ENCODE data around the gene CEBPB.
"Not testable (repeated sequence)": the region's sequence is repeated elsewhere in the genome, so short reads cannot be mapped to it uniquely, and the experiment has no call there.

The CEBPB gene

DNA sequence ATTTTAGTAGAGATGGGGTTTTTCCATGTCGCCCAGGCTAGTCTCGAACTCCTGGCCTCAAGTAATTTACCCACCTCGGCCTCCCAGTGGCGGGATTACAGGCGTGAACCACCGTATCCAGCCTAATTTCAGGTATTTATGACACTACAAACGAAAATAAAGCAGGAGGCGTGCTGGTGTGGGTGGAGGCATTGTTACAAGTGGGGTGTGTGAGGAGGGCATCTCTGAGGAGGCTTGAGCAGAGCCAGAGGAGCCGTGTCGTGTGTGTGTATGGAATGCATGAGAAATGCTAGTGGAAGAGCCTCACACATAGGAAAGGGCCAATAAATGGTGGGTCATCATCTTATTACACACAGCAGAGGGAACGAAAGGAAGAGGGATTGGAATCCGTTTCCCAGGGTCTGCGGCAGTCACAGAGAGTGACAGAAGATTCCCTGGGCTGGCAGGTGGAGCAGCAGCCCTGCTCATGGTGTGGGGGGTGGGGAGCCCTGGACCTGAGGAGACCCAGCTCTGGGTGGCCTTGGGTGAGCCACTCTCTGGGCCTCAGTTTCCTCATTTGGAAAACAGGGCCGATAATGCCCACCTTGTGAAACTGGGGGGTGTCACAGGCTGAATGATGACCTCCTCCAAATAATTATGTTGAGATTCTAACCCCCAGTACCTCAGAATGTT, 19.9 kb upstream of the CEBPB start:
- no peak for DNase-seq

DNA sequence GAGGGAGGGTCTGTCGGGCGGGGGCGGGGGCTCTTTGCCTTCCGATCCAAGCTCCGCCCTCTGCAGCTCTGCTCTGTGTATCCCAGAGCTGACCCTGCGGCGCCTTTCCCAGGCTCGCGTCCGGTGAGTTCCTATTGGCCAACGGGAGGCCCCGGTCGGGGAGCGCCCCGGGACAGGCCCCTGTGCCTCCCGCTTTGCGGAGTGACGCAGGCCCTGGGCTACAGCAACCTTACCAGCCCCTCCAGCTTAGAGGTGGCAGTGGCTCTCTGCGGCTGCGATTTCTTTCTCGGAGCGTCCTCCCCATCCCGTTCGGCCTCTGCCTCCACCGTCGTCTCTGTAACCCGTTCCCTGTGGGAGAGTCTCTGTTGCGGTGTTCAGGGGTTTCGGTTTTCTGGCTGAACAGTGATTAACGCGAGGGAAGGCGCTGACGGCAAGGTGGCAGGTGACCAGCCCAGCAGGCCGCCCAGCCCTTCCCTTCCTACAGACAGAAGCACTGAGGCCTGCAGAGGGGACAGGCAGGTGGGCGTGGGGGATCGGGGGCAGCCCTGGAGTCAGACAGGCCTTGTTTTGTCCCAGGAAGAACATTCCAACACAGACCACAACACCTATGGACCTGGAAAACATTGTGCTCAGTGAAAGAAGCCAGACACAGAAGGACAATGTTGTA, 18.1 kb upstream of the CEBPB start:
- DNase-seq = peak; percentile 15

DNA sequence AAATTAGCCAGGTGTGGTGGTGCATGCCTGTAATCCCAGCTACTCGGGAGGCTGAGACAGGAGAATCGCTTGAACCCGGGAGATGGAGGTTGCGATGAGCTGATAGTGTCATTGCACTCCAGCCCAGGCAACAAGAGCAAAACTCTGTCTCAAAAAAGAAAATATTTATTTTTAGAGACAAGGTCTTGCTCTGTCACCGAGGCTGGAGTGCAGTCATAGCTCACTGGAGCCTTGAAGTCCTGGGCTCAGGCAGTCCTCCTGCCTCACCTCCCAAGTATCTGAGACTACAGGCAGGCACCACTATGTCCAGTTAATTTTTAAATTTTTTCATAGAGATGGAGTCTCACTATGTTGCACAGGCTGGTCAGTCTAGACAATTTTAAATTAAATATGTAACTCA, 16.2 kb upstream of the CEBPB start:
- DNase-seq = no peak

DNA sequence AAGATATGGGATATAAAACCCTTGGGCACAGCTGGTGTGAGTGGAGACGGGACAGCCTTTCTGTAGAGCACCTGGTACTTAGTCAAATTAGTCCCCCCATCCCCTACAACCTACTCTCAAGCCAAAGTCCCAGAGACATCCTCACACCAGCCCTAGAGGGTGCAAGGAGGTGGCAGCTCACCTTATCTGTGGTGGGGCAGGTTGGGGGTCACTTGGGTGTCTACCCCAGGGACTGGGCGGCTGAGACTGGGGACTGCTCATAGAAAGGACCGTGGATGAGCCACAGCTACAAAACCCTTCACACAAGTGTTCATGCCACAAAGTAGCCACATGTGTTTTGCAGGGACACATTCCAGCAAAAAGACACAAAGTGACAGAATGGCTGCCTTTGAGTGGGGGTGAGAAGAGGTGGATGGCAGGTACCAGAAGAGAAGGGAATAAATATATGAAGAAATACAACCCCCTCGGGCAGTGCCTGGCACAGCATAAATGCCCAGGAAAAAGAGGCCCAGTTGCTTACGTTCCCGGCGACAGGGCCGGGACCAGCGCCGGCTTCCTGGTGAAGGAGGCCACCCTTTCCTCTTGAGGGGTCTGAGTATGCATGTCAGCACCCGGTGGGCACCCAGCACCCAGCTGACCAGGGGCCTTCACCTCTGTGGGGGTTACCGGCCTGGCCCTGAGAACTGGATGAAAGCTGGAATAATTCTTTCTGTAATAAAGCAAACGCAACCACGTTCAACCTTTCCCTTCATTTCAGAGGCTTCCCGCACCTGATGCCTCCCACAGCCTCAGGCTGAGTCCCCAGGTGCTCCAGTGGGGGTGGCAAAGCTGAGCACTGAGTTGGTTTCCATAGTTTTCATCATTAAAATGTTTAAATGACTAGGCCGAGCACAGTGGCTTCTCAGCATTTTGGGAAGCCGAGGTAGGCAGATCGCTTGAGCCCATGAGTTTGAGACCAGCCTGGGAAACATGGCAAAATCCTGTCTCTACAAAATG, 14.4 kb upstream of the CEBPB start:
- DNase-seq = no peak

DNA sequence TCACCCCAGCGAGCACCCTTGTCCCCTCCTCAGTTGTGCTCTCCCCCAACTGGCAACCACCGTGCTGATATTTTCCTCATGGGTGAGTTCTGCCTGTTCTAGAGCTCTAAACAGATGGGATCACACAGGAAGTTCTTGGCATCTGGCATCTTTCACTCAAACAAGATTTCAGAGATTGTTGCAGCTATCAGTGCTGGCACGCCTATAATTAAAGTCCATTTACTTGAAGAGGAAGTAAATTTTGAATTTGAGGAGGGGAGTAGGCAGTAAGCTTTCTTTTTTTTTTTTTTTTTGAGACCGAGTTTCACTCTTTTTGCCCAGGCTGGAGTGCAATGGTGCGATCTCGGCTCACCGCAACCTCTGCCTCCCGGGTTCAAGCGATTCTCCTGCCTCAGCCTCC, 12.0 kb upstream of the CEBPB start:
- DNase-seq = not testable (repeated sequence)

DNA sequence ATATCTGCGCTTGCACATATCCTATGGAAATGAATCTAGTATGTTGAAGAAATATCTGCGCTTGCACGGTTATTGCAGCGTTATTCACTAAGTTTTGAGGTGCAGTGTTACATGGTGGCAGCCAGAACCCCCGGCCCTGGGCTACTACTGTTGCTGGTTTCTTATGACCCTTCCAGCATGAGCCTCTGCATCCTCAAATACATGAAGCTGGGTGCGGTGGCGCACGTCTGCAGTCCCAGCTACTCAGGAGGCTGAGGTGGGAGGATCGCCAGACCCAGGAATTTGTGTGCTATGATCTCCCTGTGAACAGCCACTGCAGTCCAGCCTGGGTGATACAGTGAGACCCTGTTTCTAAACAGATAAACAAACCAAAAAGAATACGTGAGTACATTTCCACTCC, 9.3 kb upstream of the CEBPB start:
- no peak for DNase-seq

DNA sequence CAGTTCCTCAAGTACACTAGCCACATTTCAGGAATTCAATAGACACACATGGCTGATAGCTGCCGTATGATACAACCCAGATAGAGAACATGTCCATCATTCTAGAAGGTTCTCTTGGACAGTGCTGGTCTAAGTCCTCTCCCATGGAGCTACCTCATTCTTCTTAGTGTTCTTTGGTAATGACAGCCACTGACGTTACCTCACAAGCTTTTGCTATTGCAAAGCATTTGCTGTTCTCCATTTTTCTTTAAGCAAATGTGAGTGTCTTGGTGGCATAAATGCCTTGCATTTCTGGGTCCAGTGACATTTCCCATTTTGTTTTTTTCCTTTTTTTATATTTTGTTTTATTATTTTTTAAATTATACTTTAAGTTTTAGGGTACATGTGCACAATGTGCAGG, 8.3 kb upstream of the CEBPB start:
- DNase-seq = no peak

DNA sequence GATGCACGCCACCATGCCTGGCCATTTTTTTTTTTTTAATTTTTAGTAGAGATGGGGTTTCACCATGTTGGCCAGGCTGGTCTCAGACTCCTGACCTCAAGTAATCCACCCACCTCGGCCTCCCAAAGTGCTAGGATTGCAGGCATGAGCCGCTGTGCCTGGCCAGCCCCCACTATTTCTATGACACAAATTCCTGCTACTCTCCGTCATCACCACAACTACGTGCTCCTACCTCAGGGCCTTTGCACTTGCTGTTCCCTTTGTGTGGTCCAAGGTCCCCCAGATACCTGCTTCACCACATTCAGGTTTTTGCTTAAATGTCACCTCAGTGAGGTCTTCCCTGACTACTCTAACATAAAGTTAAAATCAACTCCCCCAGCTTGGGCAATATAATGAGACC, 5.2 kb upstream of the CEBPB start:
- no peak for DNase-seq

DNA sequence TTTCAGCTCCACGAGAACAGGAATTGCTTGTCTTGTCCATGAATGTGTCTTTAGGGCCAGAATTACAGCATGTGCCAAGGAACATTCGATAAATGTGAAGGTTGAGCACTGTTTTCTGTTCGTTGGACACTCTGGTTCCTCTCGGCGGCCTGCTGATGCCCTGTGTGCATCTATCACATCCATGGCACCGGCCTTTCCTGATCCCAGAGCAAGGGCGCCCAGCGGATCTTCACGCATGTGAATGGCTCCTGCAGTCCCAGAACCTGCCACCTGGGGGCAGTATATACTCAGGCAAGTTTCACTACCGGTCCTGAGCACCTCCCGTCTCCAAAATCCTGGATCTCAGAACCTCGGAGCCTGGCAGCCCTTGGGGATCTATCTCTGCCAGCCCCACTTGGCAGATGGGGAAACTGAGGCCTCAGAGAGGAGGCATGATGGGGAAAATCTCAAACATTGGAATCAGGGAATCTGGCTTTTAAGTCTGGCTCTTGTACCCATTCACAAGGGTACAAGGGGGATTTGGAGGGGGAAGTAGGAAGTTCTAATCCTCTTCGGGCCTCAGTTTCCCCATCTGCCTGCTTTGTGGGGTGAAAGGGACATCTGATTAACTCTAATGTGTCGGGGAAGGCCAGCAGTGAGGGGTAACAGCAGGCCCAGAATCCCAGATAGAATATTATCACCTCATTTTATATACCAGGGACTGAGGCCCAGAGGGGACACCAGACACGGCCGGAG, 4.3 kb upstream of the CEBPB start:
- peak; percentile 72 for DNase-seq

DNA sequence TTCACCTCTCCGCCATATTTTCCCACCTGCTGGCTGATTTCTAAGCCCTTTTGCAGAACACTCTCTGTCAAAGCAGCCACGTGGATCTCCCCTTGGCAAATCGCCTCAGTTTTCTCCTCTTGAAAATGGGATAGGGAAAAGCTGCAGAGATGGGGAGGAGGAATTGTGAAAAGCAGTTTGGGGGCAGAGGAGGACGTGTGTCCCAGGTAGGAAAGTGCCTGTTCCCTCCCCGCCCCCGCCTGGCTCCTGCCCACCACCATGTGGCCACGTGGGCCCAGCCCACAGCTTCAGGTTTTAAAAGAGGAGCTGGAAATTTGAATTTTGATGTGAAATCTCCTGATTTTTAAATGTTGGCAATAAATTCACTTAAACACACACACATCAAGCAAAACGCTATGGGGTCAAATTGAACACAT, 3.6 kb upstream of the CEBPB start:
- DNase-seq = no peak

DNA sequence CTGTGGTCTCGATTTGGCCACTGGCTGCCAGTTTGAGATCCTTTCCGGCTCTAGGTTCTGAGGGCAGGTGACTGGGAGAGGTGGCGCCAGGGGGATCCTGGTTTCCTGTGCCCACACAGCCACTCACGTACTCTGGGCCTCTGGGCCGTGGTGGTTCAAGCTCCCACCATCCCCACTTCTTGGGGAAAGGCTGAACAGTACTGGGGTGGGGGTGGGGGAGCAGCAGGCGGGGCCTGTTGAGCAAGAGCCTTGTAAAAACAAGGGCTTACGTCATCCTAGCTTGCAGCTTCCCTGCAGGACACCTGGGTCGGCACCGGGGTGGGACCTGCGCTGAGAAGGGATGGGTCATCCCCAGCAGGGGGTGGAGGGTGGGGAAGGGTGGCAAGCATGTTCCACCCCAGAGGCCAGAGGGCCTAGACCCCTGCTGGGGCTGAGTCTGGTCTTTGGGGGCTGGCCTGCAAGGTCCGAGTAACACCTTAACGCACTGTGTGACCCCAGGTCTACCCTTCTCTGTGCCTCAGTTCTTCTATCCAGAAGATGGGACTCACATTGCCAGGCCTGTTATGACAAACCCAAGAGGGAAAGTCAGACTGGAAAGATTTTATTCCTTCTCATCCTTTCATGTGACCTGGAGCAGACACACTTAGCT, 3.1 kb upstream of the CEBPB start:
- DNase-seq = no peak

DNA sequence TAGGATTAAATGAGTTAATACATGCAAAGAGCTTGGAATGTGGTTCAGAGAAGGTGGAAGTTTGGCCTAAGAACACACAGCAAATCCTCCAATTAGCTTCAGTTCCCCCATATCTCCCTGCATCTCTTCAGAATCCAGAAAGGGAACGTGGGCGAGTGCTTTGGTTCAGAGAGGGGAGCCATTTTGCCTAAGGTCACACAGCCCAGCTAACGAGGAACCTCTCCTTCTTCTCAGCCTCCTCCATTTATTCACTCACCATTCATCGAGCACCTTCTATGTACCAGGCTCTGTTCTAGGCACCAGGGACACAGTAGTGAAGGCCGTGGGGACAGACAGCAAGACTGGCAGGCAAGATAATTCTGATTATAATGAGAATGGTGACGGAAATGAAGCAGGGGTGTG, 2.3 kb upstream of the CEBPB start:
- DNase-seq = no peak

DNA sequence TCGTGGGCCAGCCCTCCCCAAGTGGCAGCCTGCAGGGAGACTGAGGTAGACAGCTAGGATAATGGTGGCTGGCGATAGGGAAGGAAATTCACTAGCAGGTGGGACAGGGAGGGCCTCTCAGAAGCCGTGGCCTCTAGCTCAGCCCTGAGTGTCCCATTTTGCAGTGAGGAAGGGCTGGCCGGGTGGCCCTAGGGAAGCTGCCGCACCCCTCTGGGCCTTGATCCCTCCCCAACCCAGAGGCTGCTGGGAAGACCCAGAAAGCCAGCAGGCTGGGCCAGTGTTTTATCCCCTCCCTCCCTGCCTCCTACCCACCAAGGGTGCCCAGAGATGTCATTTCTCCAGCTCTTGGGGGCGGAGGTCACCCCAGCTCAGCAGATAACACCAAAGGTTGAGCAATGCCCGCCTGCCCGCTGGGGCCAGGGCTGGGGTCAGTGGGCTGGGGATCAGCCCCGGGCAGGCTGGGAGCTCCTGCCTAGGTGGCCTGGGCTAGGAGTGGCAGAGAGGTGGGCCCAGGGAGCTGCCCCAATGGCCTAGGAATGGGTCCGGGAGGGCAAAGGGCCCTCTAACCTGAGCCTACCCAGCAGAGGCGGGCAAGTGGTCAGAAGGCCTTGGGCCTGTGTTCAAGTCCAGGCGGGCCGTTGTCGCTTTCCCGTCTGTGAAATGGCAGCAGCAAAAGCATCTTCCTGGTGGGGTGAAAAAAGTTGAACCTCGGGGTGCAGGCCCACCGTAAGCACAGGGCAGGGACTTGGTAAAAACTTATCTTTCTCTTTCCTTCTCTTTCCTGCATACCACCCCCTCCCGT, 1.6 kb upstream of the CEBPB start:
- DNase-seq = no peak

DNA sequence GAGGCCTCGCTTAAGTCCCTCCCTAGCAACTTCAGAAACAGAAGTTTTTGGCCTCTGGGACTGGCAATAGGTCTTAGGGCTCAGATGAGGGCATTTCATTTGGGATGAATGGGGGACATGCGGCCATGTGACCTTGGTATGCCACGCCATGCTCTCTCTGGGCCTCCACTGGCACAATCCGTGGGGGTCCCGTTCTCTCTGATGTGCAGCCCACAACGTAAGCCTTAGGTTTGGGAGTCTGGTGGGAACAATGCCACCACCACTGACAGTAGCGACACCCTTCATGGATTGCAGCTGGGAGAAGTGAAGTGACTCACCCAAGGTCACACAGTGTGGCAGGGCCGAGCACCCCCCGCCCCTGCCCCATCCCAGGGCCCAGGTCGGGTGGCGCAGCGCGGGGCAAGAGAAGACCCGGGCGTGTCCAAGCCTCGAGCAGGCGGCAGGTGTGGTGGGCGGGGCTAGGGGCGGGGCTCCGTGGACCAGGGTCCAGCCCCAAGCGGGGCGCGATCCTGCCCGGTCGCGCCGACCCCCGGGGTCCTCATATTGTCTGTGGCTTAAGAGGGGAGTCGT, 864 bp upstream of the CEBPB start:
- DNase-seq = peak; percentile 8

DNA sequence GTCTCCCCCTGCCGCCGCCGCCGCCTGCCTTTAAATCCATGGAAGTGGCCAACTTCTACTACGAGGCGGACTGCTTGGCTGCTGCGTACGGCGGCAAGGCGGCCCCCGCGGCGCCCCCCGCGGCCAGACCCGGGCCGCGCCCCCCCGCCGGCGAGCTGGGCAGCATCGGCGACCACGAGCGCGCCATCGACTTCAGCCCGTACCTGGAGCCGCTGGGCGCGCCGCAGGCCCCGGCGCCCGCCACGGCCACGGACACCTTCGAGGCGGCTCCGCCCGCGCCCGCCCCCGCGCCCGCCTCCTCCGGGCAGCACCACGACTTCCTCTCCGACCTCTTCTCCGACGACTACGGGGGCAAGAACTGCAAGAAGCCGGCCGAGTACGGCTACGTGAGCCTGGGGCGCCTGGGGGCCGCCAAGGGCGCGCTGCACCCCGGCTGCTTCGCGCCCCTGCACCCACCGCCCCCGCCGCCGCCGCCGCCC, 474 bp downstream of the CEBPB start:
- no peak for DNase-seq

DNA sequence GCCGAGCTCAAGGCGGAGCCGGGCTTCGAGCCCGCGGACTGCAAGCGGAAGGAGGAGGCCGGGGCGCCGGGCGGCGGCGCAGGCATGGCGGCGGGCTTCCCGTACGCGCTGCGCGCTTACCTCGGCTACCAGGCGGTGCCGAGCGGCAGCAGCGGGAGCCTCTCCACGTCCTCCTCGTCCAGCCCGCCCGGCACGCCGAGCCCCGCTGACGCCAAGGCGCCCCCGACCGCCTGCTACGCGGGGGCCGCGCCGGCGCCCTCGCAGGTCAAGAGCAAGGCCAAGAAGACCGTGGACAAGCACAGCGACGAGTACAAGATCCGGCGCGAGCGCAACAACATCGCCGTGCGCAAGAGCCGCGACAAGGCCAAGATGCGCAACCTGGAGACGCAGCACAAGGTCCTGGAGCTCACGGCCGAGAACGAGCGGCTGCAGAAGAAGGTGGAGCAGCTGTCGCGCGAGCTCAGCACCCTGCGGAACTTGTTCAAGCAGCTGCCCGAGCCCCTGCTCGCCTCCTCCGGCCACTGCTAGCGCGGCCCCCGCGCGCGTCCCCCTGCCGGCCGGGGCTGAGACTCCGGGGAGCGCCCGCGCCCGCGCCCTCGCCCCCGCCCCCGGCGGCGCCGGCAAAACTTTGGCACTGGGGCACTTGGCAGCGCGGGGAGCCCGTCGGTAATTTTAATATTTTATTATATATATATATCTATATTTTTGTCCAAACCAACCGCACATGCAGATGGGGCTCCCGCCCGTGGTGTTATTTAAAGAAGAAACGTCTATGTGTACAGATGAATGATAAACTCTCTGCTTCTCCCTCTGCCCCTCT, 1.1 kb downstream of the CEBPB start:
- DNase-seq = peak; percentile 11

DNA sequence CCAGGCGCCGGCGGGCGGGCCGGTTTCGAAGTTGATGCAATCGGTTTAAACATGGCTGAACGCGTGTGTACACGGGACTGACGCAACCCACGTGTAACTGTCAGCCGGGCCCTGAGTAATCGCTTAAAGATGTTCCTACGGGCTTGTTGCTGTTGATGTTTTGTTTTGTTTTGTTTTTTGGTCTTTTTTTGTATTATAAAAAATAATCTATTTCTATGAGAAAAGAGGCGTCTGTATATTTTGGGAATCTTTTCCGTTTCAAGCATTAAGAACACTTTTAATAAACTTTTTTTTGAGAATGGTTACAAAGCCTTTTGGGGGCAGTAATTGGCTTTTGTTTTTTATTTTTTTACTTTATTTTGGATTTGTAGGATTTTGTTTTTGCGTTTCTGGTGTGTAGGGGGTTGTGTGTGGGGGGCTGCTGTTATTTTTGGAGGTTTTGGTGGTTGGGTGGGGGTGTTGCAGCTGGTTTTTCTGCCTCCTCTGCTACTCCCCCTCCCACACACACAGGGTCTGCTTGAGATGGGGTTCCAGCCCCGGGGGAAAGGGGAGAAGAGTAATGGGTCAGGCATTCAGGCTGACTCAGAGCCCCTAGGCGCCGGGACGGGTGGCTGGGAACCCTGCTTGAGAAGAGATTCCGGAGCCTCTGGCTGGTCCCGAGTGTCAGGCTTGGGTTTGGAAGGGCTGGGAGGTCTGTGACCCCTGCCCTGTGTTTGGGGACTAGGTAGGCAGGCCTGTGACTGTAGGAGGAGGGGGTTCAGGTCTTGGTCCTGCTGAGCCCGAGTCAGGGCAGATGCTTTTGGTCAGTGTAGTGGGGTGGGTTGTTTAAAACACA, 2.0 kb downstream of the CEBPB start:
- DNase-seq = peak; percentile 63

DNA sequence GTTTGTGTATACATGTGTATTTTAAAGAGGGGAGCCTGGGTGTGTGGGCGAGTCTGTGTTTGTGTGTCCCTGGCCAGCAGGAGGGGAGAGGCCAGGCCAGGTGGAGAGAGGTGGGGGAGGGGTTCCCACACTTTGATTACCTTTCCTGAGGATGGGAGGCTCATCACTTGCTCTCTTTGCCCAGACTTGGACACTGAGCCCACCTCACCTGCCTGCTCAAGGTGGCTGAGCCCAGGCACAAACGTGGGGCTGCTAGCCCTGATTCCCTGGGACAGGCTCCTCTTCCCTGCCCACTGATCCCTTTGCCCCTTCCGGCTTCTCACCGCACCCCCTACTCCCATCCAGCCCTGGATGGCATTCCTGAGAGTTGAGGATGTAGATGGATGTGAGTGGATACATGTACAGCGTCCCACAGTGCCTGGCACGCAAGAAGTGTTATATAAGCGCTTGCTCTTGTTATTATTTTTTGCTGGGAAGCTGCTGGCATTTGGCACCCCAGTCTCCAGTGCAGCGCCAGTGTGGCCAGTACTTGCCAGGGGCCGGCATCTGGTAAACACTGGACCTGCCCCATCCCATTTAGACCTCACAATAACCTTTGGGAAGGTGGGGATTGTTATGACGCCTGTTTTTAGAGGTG, 2.7 kb downstream of the CEBPB start:
- DNase-seq = no peak
